Natural killer cell (primary cell): ENCODE results near the gene TEX54. TPM values are rescaled to one million over a fixed set of nuclear protein-coding genes. Genes with fewer than 3 reads are reported as not detected.

Source experiments
- ATAC-seq, 3 donors: fragments of 150-1000 bp in 2 of 3; fragments of 200-7000 bp in 1 of 3; cut with Tn5 transposase; 1 replicate in 1 of 3; 2 replicates in 2 of 3; pipeline ENCODE4 v1.10.0; 2021; ENCODE audit warnings: mild to moderate bottlenecking in 2 of 3, moderate library complexity in 2 of 3
- DNase-seq, 2 donors: peaks; one replicate each; pipeline versions ENCODE4 v3.0.0 to v3.0.0-alpha.2; 2013 to 2021; ENCODE audit warnings: mixed read lengths in 1 of 2
- H3K27ac ChIP-seq: one replicate; pipeline ENCODE4 v1.5.1; 2013; ENCODE audit warnings: mild to moderate bottlenecking, low read length
- H3K27me3 ChIP-seq: one replicate; pipeline ENCODE4 v1.6.1; 2013; ENCODE audit warnings: low read length; ENCODE audit not compliant: control insufficient read depth, insufficient read depth
- H3K36me3 ChIP-seq: one replicate; pipeline ENCODE4 v1.6.1; 2013; ENCODE audit warnings: low read length; ENCODE audit not compliant: control insufficient read depth, insufficient read depth
- H3K4me1 ChIP-seq: one replicate; pipeline ENCODE4 v1.6.1; 2013; ENCODE audit warnings: low read length; ENCODE audit not compliant: control insufficient read depth, insufficient read depth
- H3K4me3 ChIP-seq: one replicate; pipeline ENCODE4 v1.5.1; 2013; ENCODE audit warnings: low read length
- H3K9me3 ChIP-seq: one replicate; pipeline ENCODE4 v1.6.1; 2013; ENCODE audit warnings: low read length; ENCODE audit not compliant: control insufficient read depth, insufficient read depth
- H3K27ac Mint-ChIP-seq, 2 donors: one replicate each; pipeline ENCODE4 v1.8.0; 2022; ENCODE audit warnings: mild to moderate bottlenecking in 2 of 2, mixed read lengths in 2 of 2, moderate library complexity in 1 of 2
- H3K27me3 Mint-ChIP-seq, 2 donors: one replicate each; pipeline ENCODE4 v1.8.0; 2022; ENCODE audit warnings: low read depth in 2 of 2, mixed read lengths in 2 of 2
- H3K36me3 Mint-ChIP-seq: one replicate; pipeline ENCODE4 v1.8.0; 2022; ENCODE audit warnings: mixed read lengths
- H3K4me1 Mint-ChIP-seq, 2 donors: one replicate each; pipeline ENCODE4 v1.8.0; 2022; ENCODE audit warnings: mixed read lengths in 2 of 2
- H3K4me3 Mint-ChIP-seq: one replicate; pipeline ENCODE4 v1.8.0; 2022; ENCODE audit warnings: mild to moderate bottlenecking, moderate library complexity, mixed read lengths
- H3K9me3 Mint-ChIP-seq, 2 donors: one replicate each; pipeline ENCODE4 v1.8.0; 2022; ENCODE audit warnings: mixed read lengths in 2 of 2
- WGBS: methylation state at CpG from one replicate; pipeline ENCODE4 v1.1.7; 2013; ENCODE audit warnings: missing lambda C conversion rate; ENCODE audit not compliant: insufficient coverage; 5-methylcytosine and 5-hydroxymethylcytosine counted together
- intact Hi-C: fragments of 100-400 bp; cut with micrococcal nuclease; formaldehyde crosslinking; loops from one replicate; pipeline ENCODE4 v1.14.2; 2022
- total RNA-seq, 4 donors: library from RNA; stranded (reverse); fragments of 120-200 nt in 1 of 4; gene quantifications; one replicate each; pipeline versions ENCODE4 v1.2.3 to v1.2.4, GENCODE V29; 2013 to 2022
- TF ChIP-seq, protein P1 (sequence below): fragments of 200-600 bp; IDR thresholded peaks from one replicate; pipeline ENCODE4 v1.8.0; 2022; ENCODE audit warnings: antibody characterized with exemption

TEX54 gene
- total RNA-seq, 3 donors from 2014 or later (not counting 1 experiment from before 2014, with no cell fraction given): not detected

DNA sequence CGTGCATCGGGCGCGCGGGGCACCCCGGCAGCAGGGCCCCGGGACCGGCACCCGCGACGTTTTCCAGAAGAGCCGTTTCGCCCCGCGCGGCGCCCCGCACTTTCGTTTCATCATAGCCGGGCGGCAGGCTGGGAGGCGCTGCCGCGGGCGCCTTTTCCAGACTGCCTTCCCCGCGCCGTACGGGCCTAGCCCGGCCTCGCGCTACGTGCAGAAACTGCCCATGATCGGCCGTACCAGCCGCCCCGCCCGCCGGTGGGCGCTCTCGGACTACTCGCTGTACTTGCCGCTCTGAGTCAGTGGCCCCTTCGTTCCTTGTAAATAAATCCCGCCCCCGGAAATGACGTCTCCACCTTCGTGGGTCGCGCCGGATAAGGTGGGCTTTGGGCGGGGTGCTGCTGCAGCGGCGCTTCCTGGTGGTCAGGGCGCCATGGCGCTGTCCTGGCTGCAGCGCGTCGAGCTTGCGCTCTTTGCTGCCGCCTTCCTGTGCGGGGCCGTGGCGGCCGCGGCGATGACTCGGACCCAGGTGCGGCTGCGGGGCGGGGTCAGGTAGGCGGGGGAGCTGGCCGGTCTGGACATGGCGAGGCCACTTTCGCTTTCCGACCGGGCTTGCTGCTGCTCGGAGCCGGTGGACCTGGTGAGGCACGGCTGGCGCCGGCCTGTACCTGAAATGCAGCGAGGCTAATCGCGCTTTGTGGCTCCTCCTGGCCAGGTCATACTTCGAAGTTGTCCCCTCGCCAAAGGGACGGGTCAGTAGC, 45.5 kb downstream of the TEX54 start, which contains the start of gene TMEM179B:
Gene TMEM179B (plus strand): TSS at position 398 of the 755 bp plus-strand sequence. CDS start 30 bp downstream, at position 428.
- H3K27me3 Mint-ChIP-seq: no peaks in the 10 kb centered on the region
- Histone ChIP-seq H3K27me3 (no peaks in the 10 kb centered on the region), H3K27ac (peak within 1 kb of the TSS; percentile 91), H3K9me3 (no peaks in the 10 kb centered on the region), H3K4me1 (peaks cover 44% of the 10 kb centered on the region), H3K36me3 (peaks cover 14% of the 10 kb centered on the region), H3K4me3 (peak within 1 kb of the TSS; percentile 99)
- H3K27ac Mint-ChIP-seq: peak within 1 kb of the TSS; percentile 94 to 96
- H3K9me3 Mint-ChIP-seq: no peaks in the 10 kb centered on the region
- ATAC-seq: peak; percentile 75 to 91 (median 78)
- peak within 1 kb of the TSS; percentile 94 for H3K4me3 Mint-ChIP-seq
- peak; percentile 98 to 99 for DNase-seq
- WGBS: under 1% methylated on average over 88 of the region's 88 CpGs
- peaks cover 32 to 45% of the 10 kb centered on the region in 2 donors for H3K4me1 Mint-ChIP-seq
- TF ChIP-seq, protein P1, sequence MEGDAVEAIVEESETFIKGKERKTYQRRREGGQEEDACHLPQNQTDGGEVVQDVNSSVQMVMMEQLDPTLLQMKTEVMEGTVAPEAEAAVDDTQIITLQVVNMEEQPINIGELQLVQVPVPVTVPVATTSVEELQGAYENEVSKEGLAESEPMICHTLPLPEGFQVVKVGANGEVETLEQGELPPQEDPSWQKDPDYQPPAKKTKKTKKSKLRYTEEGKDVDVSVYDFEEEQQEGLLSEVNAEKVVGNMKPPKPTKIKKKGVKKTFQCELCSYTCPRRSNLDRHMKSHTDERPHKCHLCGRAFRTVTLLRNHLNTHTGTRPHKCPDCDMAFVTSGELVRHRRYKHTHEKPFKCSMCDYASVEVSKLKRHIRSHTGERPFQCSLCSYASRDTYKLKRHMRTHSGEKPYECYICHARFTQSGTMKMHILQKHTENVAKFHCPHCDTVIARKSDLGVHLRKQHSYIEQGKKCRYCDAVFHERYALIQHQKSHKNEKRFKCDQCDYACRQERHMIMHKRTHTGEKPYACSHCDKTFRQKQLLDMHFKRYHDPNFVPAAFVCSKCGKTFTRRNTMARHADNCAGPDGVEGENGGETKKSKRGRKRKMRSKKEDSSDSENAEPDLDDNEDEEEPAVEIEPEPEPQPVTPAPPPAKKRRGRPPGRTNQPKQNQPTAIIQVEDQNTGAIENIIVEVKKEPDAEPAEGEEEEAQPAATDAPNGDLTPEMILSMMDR: peak; percentile 57
- intact Hi-C loops: loop anchor here (1.0 to 2.0 kb wide), 3 partner anchors 32 to 94 kb away; partner anchors contain the start of gene ZBTB3
- H3K36me3 Mint-ChIP-seq: no peaks in the 10 kb centered on the region

DNA sequence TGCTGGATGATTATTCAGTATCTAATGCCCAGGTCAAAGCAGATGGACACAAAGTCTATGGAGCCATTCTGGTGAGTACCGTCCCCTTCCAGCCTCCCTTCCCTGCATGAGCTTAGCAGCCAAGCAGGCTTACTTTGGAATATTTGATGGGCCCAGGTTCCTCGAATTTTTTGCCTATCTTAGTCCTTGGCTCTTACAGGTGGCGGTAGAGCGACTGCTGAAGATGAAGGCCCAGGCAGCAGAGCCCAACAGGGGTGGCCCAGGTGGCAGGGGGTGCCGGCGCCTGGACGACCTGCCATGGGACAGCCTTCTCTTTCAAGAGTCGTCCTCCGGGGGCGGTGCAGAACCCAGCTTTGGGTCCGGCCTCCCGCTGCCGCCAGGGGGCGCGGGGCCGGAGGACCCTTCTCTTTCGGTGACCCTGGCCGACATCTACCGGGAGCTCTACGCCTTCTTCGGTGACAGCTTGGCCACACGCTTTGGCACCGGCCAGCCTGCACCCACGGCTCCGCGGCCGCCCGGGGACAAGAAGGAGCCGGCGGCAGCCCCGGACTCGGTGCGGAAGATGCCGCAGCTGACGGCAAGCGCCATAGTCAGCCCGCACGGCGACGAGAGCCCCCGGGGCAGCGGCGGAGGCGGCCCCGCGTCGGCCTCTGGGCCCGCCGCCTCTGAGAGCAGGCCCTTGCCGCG, 46.2 kb downstream of the TEX54 start:
- Histone ChIP-seq H3K4me1 (peaks cover 39% of the 10 kb centered on the region), H3K27me3 (no peaks in the 10 kb centered on the region), H3K4me3 (peak overlapping the region; percentile 99), H3K27ac (peak overlapping the region; percentile 91), H3K36me3 (peaks cover 13% of the 10 kb centered on the region), H3K9me3 (no peaks in the 10 kb centered on the region)
- no peaks in the 10 kb centered on the region for H3K36me3 Mint-ChIP-seq
- 2% methylated on average over 51 of the region's 51 CpGs for WGBS
- DNase-seq (peak; percentile 89 to 92), ATAC-seq (peak; percentile 69 to 84 (median 70))
- H3K27me3 Mint-ChIP-seq: no peaks in the 10 kb centered on the region
- peak overlapping the region; percentile 89 for H3K4me3 Mint-ChIP-seq
- peaks cover 29 to 42% of the 10 kb centered on the region in 2 donors for H3K4me1 Mint-ChIP-seq
- intact Hi-C loops: loop anchor here (1.0 to 2.0 kb wide), 6 partner anchors 15 to 362 kb away; partner anchors contain the start of genes TAF6L and ZBTB3
- peak overlapping the region; percentile 94 to 96 for H3K27ac Mint-ChIP-seq
- H3K9me3 Mint-ChIP-seq: no peaks in the 10 kb centered on the region
- TF ChIP-seq, protein P1: peak; percentile 99

DNA sequence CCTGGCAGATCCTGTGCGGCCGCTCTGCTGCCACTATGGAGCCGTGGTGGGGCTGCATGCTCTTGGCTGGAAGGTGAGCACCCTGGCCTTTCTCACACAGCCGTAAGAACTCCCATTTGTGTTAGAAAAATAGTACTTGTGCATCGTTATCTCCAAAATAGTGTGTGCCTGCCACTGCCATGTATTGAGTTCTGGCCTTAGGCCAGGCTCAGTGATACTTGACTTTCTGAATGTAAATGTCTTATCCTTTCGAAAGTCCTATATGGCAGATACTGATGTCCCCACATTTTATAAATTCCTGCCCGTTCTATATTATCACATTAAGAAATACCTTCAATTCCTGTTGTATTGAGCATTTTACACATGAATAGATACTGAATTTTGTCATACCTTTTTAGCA, 49.9 kb downstream of the TEX54 start:
- Histone ChIP-seq H3K4me1 (peaks cover 9% of the 10 kb centered on the region), H3K27ac (no peak overlapping the region), H3K4me3 (no peak overlapping the region), H3K36me3 (no peaks in the 10 kb centered on the region), H3K27me3 (no peaks in the 10 kb centered on the region), H3K9me3 (no peaks in the 10 kb centered on the region)
- Mint-ChIP-seq H3K4me3 (no peak overlapping the region), H3K27me3 (no peaks in the 10 kb centered on the region), H3K4me1 (peaks cover 8 to 14% of the 10 kb centered on the region in 2 donors), H3K9me3 (no peaks in the 10 kb centered on the region), H3K36me3 (no peaks in the 10 kb centered on the region), H3K27ac (peak overlapping the region in 1 of 2 donors; percentile 34)
- TF ChIP-seq, protein P1: no peak
- no peak for DNase-seq
- WGBS: 96% methylated on average over 7 of the region's 7 CpGs
- intact Hi-C loops: no loop called here
- no peak for ATAC-seq

Other genes with a start within 250 kb of the TEX54 start
- gene TUT1, start 241.3 kb downstream of the TEX54 start, total RNA-seq: 10 to 100 TPM; 20.0 to 28.9 (median 26.2) TPM
- gene MTA2, start 231.0 kb downstream of the TEX54 start, total RNA-seq: 100 to 1,000 TPM; 254 to 305 (median 259) TPM
- gene EML3, start 220.1 kb downstream of the TEX54 start, total RNA-seq: 100 to 1,000 TPM; 221 to 233 (median 232) TPM
- 1 to 10 TPM; 2.6 to 6.9 (median 3.9) TPM for gene ROM1, start 219.6 kb downstream of the TEX54 start, total RNA-seq
- 10 to 100 TPM; 64.9 to 80.3 (median 77.9) TPM for gene B3GAT3, start 210.9 kb downstream of the TEX54 start, total RNA-seq
- gene GANAB, start 186.2 kb downstream of the TEX54 start, total RNA-seq: 100 to 1,000 TPM; 236 to 275 (median 246) TPM
- gene INTS5, start 179.5 kb downstream of the TEX54 start, total RNA-seq: 10 to 100 TPM; 13.9 to 20.3 (median 14.6) TPM
- 10 to 100 TPM; 36.5 to 57.9 (median 39.1) TPM for gene C11orf98, start 167.6 kb downstream of the TEX54 start, total RNA-seq
- 10 to 100 TPM; 12.0 to 21.5 (median 13.7) TPM for gene CSKMT, start 167.5 kb downstream of the TEX54 start, total RNA-seq
- gene UQCC3, start 161.2 kb downstream of the TEX54 start, total RNA-seq: 1 to 10 TPM; 3.9 to 5.2 (median 4.0) TPM
- 10 to 100 TPM; 17.4 to 29.1 (median 20.4) TPM for gene LBHD1, start 160.6 kb downstream of the TEX54 start, total RNA-seq
- gene UBXN1, start 153.8 kb downstream of the TEX54 start, total RNA-seq: 100 to 1,000 TPM; 179 to 238 (median 238) TPM
- gene LRRN4CL, start 143.3 kb downstream of the TEX54 start, total RNA-seq: not detected
- gene BSCL2, start 125.4 kb downstream of the TEX54 start, total RNA-seq: 10 to 100 TPM; 19.7 to 22.0 (median 21.2) TPM
- not detected for gene GNG3, start 125.2 kb downstream of the TEX54 start, total RNA-seq
- 10 to 100 TPM; 58.0 to 73.1 (median 69.3) TPM for gene HNRNPUL2, start 105.4 kb downstream of the TEX54 start, total RNA-seq
- 10 to 100 TPM; 18.3 to 27.2 (median 23.2) TPM for gene TTC9C, start 104.4 kb downstream of the TEX54 start, total RNA-seq
- gene ZBTB3, start 78.7 kb downstream of the TEX54 start, total RNA-seq: 1 to 10 TPM; 5.4 to 9.6 (median 8.8) TPM
- gene POLR2G, start 71.3 kb downstream of the TEX54 start, total RNA-seq: 100 to 1,000 TPM; 110 to 120 (median 119) TPM
- gene TAF6L, start 61.4 kb downstream of the TEX54 start, total RNA-seq: 10 to 100 TPM; 18.4 to 20.3 (median 18.8) TPM
- gene TMEM179B, start 45.4 kb downstream of the TEX54 start, total RNA-seq: 10 to 100 TPM; 33.7 to 41.1 (median 36.3) TPM
- gene TMEM223, start 40.8 kb downstream of the TEX54 start, total RNA-seq: 10 to 100 TPM in 1 of 3 donors, 1 to 10 TPM in 2; 4.8 to 10.0 (median 5.0) TPM
- 100 to 1,000 TPM; 284 to 341 (median 319) TPM for gene NXF1, start 27.4 kb downstream of the TEX54 start, total RNA-seq
- 100 to 1,000 TPM; 138 to 171 (median 166) TPM for gene STX5, start 790 bp downstream of the TEX54 start, total RNA-seq
- gene WDR74, start 6.7 kb upstream of the TEX54 start, total RNA-seq: 100 to 1,000 TPM; 151 to 173 (median 171) TPM
- gene SLC3A2, start 48.1 kb upstream of the TEX54 start, total RNA-seq: 100 to 1,000 TPM; 200 to 235 (median 207) TPM
- not detected for gene CHRM1, start 88.5 kb upstream of the TEX54 start, total RNA-seq
- not detected for gene SLC22A6, start 152.1 kb upstream of the TEX54 start, total RNA-seq
- gene SLC22A8, start 183.0 kb upstream of the TEX54 start, total RNA-seq: not detected